ENCODE results near the gene ZFP14. TPM values are rescaled to one million over a fixed set of nuclear protein-coding genes. Genes with fewer than 3 reads are reported as not detected.
A peak's percentile ranks its signal among the peaks of the same experiment; 100 is the strongest.
"Not testable (repeated sequence)": the region's sequence is repeated elsewhere in the genome, so short reads cannot be mapped to it uniquely, and the experiment has no call there.

ZFP14 gene
- total and polyA plus RNA-seq, 7 donors, result 0.60 to 13.3 (median 3.5) TPM

DNA sequence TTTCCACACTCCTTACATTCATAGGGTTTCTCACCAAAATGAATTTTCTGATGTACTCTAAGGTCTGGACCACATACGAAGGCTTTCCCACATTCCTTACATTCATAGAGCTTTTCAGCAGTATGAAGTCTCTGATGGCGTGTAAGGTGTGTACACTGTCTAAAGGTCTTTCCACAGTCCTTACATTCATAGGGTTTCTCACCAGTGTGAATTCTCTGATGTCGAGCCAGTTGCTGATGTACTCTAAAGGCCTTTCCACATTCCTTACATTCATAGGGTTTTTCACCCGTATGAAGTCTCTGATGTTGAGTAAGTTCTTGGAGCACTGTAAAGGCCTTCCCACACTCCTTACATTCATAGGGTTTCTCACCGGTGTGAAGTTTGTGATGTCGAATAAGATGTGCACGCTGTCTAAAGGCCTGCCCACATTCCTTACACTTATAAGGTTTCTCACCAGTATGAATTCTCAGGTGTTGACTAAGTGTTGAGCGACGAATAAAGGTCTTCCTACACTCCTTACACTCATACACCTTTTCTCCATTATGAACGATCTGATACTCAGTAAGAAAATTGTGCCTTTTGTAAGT, 38.1 kb downstream of the ZFP14 start:
- no peak overlapping the region for H3K27ac ChIP-seq
- no peaks in the 10 kb centered on the region for H3K27me3 ChIP-seq
- TF ChIP-seq POLR2AphosphoS5 (IDR thresholded peaks at IDR 0.05) (no peak), POLR2A (IDR thresholded peaks at IDR 0.05) (no peak), EP300 (IDR thresholded peaks at IDR 0.05) (no peak), CTCF (IDR thresholded peaks at IDR 0.05) (no peak)
- H3K36me3 ChIP-seq, result peaks cover 0 to 63% (median 20%) of the 10 kb centered on the region in 4 donors
- H3K4me1 ChIP-seq, result no peaks in the 10 kb centered on the region
- WGBS, 2 donors, result 97% methylated on average over 10 of the region's 10 CpGs
- DNase-seq, result no peak
- intact Hi-C loops (cut with DNase I), result no loop called here
- no peak overlapping the region for H3K4me3 ChIP-seq
- peaks cover 14 to 41% (median 29%) of the 10 kb centered on the region in 4 donors for H3K9me3 ChIP-seq

- TF ChIP-seq POLR2A (IDR thresholded peaks at IDR 0.05) (no peak), EP300 (IDR thresholded peaks at IDR 0.05) (no peak), POLR2AphosphoS5 (IDR thresholded peaks at IDR 0.05) (peak in 3 of 4 donors; percentile 31 to 59 (median 36)), CTCF (IDR thresholded peaks at IDR 0.05) (peak in 1 of 4 experiments; percentile 20)
- Histone ChIP-seq H3K4me1 (peaks cover 0 to 17% (median 7%) of the 10 kb centered on the region in 4 donors), H3K27me3 (no peaks in the 10 kb centered on the region), H3K4me3 (peak overlapping the region; percentile 57 to 75 (median 69)), H3K36me3 (peaks cover 0 to 10% (median 1%) of the 10 kb centered on the region in 4 donors), H3K27ac (peak overlapping the region in 3 of 4 donors; percentile 24 to 61 (median 58)), H3K9me3 (peaks cover 0 to 27% (median 0%) of the 10 kb centered on the region in 4 donors)
- peak; percentile 91 for DNase-seq
- WGBS, 2 donors, result 3 to 22% methylated on average over 43 of the region's 43 CpGs
- intact Hi-C loops (cut with DNase I), result loop anchor here (5.0 kb wide), 1 partner anchor 156 kb away; the partner anchor contains the start of gene ZNF566
Measured at GRCh38 chr19:36331353-36332228, 47.4 kb downstream of the ZFP14 start.

DNA sequence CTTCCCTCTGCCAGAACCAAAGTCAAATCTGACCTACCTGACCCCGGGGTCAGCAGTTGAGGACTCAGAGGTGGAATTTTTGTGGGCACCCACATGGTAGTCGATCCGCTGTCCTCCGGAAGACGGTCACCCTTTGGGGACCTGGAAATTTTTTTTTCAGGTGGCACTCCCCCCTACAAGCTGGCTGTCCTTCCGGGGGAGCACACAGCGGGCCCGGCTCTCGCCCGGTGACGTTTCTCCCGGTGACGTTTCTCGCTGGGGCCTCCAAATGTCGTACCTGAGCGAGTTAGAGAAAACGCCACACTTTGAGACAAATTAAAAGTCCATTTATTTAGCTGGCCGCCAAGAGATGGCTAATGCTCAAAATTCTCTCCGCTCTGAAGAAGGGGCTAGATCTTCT, 48.8 kb downstream of the ZFP14 start:
- intact Hi-C loops (cut with DNase I), result loop anchor here (5.0 kb wide), 1 partner anchor 157 kb away; the partner anchor contains the start of gene ZNF566
- H3K9me3 ChIP-seq, result peaks cover 0 to 23% (median 0%) of the 10 kb centered on the region in 4 donors
- 95 to 96% methylated on average over 19 of the region's 19 CpGs for WGBS, 2 donors
- DNase-seq, result no peak
- no peak for TF ChIP-seq CTCF (IDR thresholded peaks at IDR 0.05)
- TF ChIP-seq POLR2A (IDR thresholded peaks at IDR 0.05), result no peak
- TF ChIP-seq POLR2AphosphoS5 (IDR thresholded peaks at IDR 0.05), result no peak
- no peaks in the 10 kb centered on the region for H3K27me3 ChIP-seq
- H3K27ac ChIP-seq, result no peak overlapping the region
- H3K4me1 ChIP-seq, result peaks cover 0 to 17% (median 7%) of the 10 kb centered on the region in 4 donors
- no peak overlapping the region for H3K4me3 ChIP-seq
- peaks cover 0 to 24% (median 11%) of the 10 kb centered on the region in 4 donors for H3K36me3 ChIP-seq

DNA sequence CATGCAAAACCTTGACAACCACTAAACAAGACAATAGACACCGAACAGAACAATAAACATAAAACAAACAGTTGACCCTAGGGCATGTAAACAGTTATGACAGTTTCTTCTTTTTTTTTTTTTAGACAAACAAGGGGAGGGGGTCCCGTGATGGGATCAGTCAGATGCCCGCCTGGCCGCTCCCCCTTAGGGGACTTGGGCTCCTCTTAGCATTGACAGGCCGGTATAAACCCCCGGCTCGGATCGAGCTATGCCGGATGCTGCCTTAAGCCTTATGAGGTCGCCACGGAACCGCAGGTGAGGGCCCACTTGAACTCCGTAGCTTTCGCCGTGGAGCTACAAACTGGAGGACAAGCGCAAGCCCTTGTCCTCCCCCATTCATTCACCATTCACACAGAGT, 49.5 kb downstream of the ZFP14 start:
- DNase-seq; H3K27me3 ChIP-seq; H3K27ac ChIP-seq; intact Hi-C loops (cut with DNase I); H3K4me3 ChIP-seq: not testable (repeated sequence)
- H3K4me1 ChIP-seq, result peaks cover 0 to 17% (median 7%) of the 10 kb centered on the region in 4 donors
- H3K9me3 ChIP-seq, result peaks cover 0 to 23% (median 0%) of the 10 kb centered on the region in 4 donors
- WGBS, 2 donors, result 97% methylated on average over 16 of the region's 16 CpGs
- peaks cover 0 to 24% (median 11%) of the 10 kb centered on the region in 4 donors for H3K36me3 ChIP-seq

- Histone ChIP-seq H3K4me1 (peaks cover 0 to 10% (median 7%) of the 10 kb centered on the region in 4 donors), H3K36me3 (peaks cover 0 to 24% (median 11%) of the 10 kb centered on the region in 4 donors), H3K9me3 (peaks cover 0 to 15% (median 0%) of the 10 kb centered on the region in 4 donors)
- WGBS, 2 donors, result 94 to 96% methylated on average over 10 of the region's 10 CpGs
- DNase-seq; H3K27ac ChIP-seq; intact Hi-C loops (cut with DNase I); H3K4me3 ChIP-seq; H3K27me3 ChIP-seq: not testable (repeated sequence)
Measured at GRCh38 chr19:36326649-36327048, 52.4 kb downstream of the ZFP14 start.

GRCh38 chr19:36315164-36315563, 63.8 kb downstream of the ZFP14 start:
- DNase-seq; H3K36me3 ChIP-seq; H3K9me3 ChIP-seq; H3K27me3 ChIP-seq; H3K4me3 ChIP-seq; H3K27ac ChIP-seq; intact Hi-C loops (cut with DNase I); H3K4me1 ChIP-seq: not testable (repeated sequence)
- WGBS, 2 donors, result 100% methylated on average over 1 of the region's 1 CpG; no CpG with 5 or more reads in 1 of the 2 donors

DNA sequence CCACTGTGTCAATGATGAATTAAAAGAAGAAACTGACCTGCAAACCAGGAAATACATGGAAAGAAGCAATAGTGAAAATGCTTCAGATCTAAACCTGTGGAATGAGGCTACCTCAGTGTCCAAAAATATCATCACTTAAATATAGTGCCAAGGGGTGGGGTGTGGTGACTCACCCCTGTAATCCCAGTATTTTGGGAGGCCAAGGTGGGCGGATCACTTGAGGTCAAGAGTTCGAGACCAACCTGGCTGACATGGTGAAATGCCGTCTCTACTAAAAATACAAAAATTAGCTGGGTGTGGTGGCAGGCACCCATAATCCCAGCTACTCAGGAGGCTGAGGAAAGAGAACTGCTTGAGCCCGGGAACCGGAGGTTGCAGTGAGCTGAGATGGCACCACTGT, 64.9 kb downstream of the ZFP14 start:
- H3K4me3 ChIP-seq; H3K27ac ChIP-seq; H3K27me3 ChIP-seq; H3K9me3 ChIP-seq; H3K4me1 ChIP-seq; intact Hi-C loops (cut with DNase I); DNase-seq; H3K36me3 ChIP-seq: not testable (repeated sequence)
- WGBS, 2 donors, result 95 to 98% methylated on average over 5 of the region's 5 CpGs

GRCh38 chr19:36311098-36311760, 67.8 kb downstream of the ZFP14 start:
- 94 to 96% methylated on average over 13 to 17 of the region's 26 CpGs for WGBS, 2 donors
- DNase-seq; H3K36me3 ChIP-seq; H3K27me3 ChIP-seq; H3K9me3 ChIP-seq; H3K4me1 ChIP-seq; H3K4me3 ChIP-seq; H3K27ac ChIP-seq; intact Hi-C loops (cut with DNase I): not testable (repeated sequence)
